GM23338 (cell line): ENCODE data around the gene CXCR3. TPM values are rescaled to one million over a fixed set of nuclear protein-coding genes. Genes with fewer than 3 reads are reported as not detected.

Source experiments
- ATAC-seq: fragments of 200-7000 bp; cut with Tn5 transposase; 3 replicates; pipeline ENCODE4 v1.9.1; 2020
- DNase-seq: peaks from one replicate; pipeline ENCODE4 v3.0.0-alpha.2; 2015; ENCODE audit warnings: low spot score
- H2AFZ ChIP-seq: fragments of 200-600 bp; sonication (generic); 2 replicates; pipeline ENCODE4 v1.8.0; 2016; ENCODE audit warnings: antibody characterized with exemption, mild to moderate bottlenecking, moderate library complexity
- H3F3A ChIP-seq: fragments of 200-600 bp; sonication (generic); replicated peaks from 2 replicates; pipeline ENCODE4 v1.8.0; 2017; ENCODE audit warnings: antibody characterized with exemption, mixed run types, low read depth
- H3K27ac ChIP-seq: fragments of 200-600 bp; sonication (generic); 2 replicates; pipeline ENCODE4 v1.6.1; 2016; ENCODE audit warnings: low read depth
- H3K27me3 ChIP-seq: fragments of 200-600 bp; sonication (generic); 2 replicates; pipeline ENCODE4 v1.8.0; 2016; ENCODE audit warnings: mild to moderate bottlenecking, mixed run types, moderate library complexity; ENCODE audit not compliant: insufficient read depth
- H3K36me3 ChIP-seq: fragments of 200-600 bp; sonication (generic); 2 replicates; pipeline ENCODE4 v1.8.0; 2016; ENCODE audit warnings: mild to moderate bottlenecking; ENCODE audit not compliant: insufficient read depth
- H3K4me1 ChIP-seq: fragments of 200-600 bp; sonication (generic); 2 replicates; pipeline ENCODE4 v1.8.0; 2016; ENCODE audit warnings: mild to moderate bottlenecking, moderate library complexity; ENCODE audit not compliant: insufficient read depth
- H3K4me2 ChIP-seq: fragments of 200-600 bp; sonication (generic); 2 replicates; pipeline ENCODE4 v1.7.1; 2017; ENCODE audit warnings: mixed run types
- H3K4me3 ChIP-seq: fragments of 200-600 bp; sonication (generic); 2 replicates; pipeline ENCODE4 v1.6.1; 2016; ENCODE audit warnings: mixed run types
- H3K79me2 ChIP-seq: fragments of 200-600 bp; sonication (generic); replicated peaks from 2 replicates; pipeline ENCODE4 v1.8.0; 2017; ENCODE audit warnings: mild to moderate bottlenecking; ENCODE audit not compliant: insufficient read depth
- H3K9me2 ChIP-seq: fragments of 200-600 bp; sonication (generic); 2 replicates; pipeline ENCODE4 v1.8.0; 2017; ENCODE audit not compliant: insufficient read depth
- H4K20me1 ChIP-seq: fragments of 200-600 bp; sonication (generic); replicated peaks from 2 replicates; pipeline ENCODE4 v1.8.0; 2017; ENCODE audit warnings: mild to moderate bottlenecking; ENCODE audit not compliant: insufficient read depth
- H3K27ac Mint-ChIP-seq: 2 replicates; pipeline ENCODE4 v1.8.0; 2020; ENCODE audit warnings: inconsistent platforms, mild to moderate bottlenecking, moderate library complexity, mixed read lengths
- H3K27me3 Mint-ChIP-seq: 3 replicates; pipeline ENCODE4 v1.8.0; 2022; ENCODE audit warnings: low read depth, mild to moderate bottlenecking, moderate library complexity, mixed read lengths, inconsistent platforms; ENCODE audit not compliant: insufficient read depth, poor library complexity
- H3K36me3 Mint-ChIP-seq: 3 replicates; pipeline ENCODE4 v1.8.0; 2021; ENCODE audit warnings: low read depth, mild to moderate bottlenecking, inconsistent platforms, moderate library complexity, mixed read lengths
- H3K4me1 Mint-ChIP-seq: 3 replicates; pipeline ENCODE4 v1.8.0; 2020; ENCODE audit warnings: mild to moderate bottlenecking, inconsistent platforms, mixed read lengths
- H3K4me3 Mint-ChIP-seq: 3 replicates; pipeline ENCODE4 v1.8.0; 2021; ENCODE audit warnings: moderate library complexity, mild to moderate bottlenecking, inconsistent platforms, mixed read lengths
- H3K9me3 Mint-ChIP-seq: 3 replicates; pipeline ENCODE4 v1.8.0; 2020; ENCODE audit warnings: moderate library complexity, mild to moderate bottlenecking, inconsistent platforms, mixed read lengths
- CREB1 ChIP-seq: fragments of 250-450 bp; sonication (Bioruptor Pico); IDR thresholded peaks from 2 replicates; pipeline ENCODE4 v1.5.0; 2020; ENCODE audit warnings: low read depth, mild to moderate bottlenecking, moderate library complexity
- CTCF ChIP-seq, 2 experiments: fragments of 200-600 bp in 1 of 2; sonication (generic) in 1 of 2; conservative IDR thresholded peaks; 2 replicates each; pipeline versions ENCODE4 v1.5.1 to v1.6.1; 2016 to 2017; ENCODE audit warnings: antibody characterized with exemption in 2 of 2, low read depth in 2 of 2, mild to moderate bottlenecking in 2 of 2, moderate library complexity in 1 of 2
- ETS1 ChIP-seq: IDR thresholded peaks from 2 replicates; pipeline ENCODE4 v1.6.1; 2016; ENCODE audit warnings: antibody characterized with exemption
- EZH2 ChIP-seq: fragments of 200-600 bp; sonication (generic); IDR thresholded peaks from one replicate; pipeline ENCODE4 v1.8.0; 2017; ENCODE audit warnings: antibody characterized with exemption, mild to moderate bottlenecking, low read depth; ENCODE audit not compliant: unreplicated experiment
- EZH2phosphoT487 ChIP-seq: fragments of 200-600 bp; sonication (generic); IDR thresholded peaks from one replicate; pipeline ENCODE4 v1.8.1; 2018; ENCODE audit warnings: antibody characterized with exemption; ENCODE audit not compliant: unreplicated experiment
- JUNB ChIP-seq: IDR thresholded peaks from one replicate; pipeline ENCODE4 v1.6.1; 2016; ENCODE audit warnings: antibody characterized with exemption; ENCODE audit not compliant: unreplicated experiment
- NANOG ChIP-seq: IDR thresholded peaks from 2 replicates; pipeline ENCODE4 v1.6.1; 2016; ENCODE audit warnings: antibody characterized with exemption, borderline replicate concordance
- POLR2AphosphoS5 ChIP-seq: IDR thresholded peaks from 2 replicates; pipeline ENCODE4 v1.6.1; 2016; ENCODE audit warnings: antibody characterized with exemption, low read depth
- REST ChIP-seq: IDR thresholded peaks from one replicate; pipeline ENCODE4 v1.6.1; 2018; ENCODE audit warnings: antibody characterized with exemption; ENCODE audit not compliant: unreplicated experiment
- STAT1 ChIP-seq: IDR thresholded peaks from one replicate; pipeline ENCODE4 v1.6.1; 2016; ENCODE audit warnings: antibody characterized with exemption; ENCODE audit not compliant: unreplicated experiment
- ZNF114 ChIP-seq: fragments of 250-450 bp; sonication (Bioruptor Pico); IDR thresholded peaks from 2 replicates; pipeline ENCODE4 v1.5.0; 2020; ENCODE audit warnings: mild to moderate bottlenecking, moderate library complexity
- ZNF331 ChIP-seq: fragments of 250-450 bp; sonication (Bioruptor Pico); IDR thresholded peaks from 2 replicates; pipeline ENCODE4 v1.5.0; 2020; ENCODE audit warnings: low read depth, mild to moderate bottlenecking, moderate library complexity
- ZNF462 ChIP-seq: fragments of 250-450 bp; sonication (Bioruptor Pico); IDR thresholded peaks from 2 replicates; pipeline ENCODE4 v1.5.0; 2020; ENCODE audit warnings: mild to moderate bottlenecking, moderate library complexity
- long read RNA-seq: library from polyadenylated mRNA; unstranded; transcript quantifications from one replicate; pipeline ENCODE4 v2.0.0, GENCODE V29; 2020; ENCODE audit not compliant: unreplicated experiment
- polyA plus RNA-seq: library from polyadenylated mRNA; unstranded; fragments of >200 nt; fragmentation: Nextera tagmentation; extraction: Ambion mirVana; gene quantifications from 2 replicates; pipeline ENCODE4 v1.2.1, GENCODE V29; 2016
- total RNA-seq: library from RNA; depleted of rRNA; stranded (reverse); fragments of >200 nt; shearing (Covaris generic); gene quantifications from 2 replicates; pipeline ENCODE4 v1.2.3, GENCODE V29; 2014; rRNA removed

Gene CXCR3
- total RNA-seq (not detected in 2 replicates), polyA plus RNA-seq (not detected in 2 replicates)
- long read RNA-seq = 0 reads

GRCh38 chrX:71618303-71618721 is at the start of gene CXCR3:
CXCR3 (minus strand) TSS chrX:71618511; CDS start chrX:71618449, 62 bp downstream.
- no peaks in the 10 kb centered on the region for H3K79me2 ChIP-seq
- Mint-ChIP-seq H3K9me3 (no peaks in the 10 kb centered on the region; the same call in 2 of the 3 replicates), H3K4me3 (no peak within 1 kb of the TSS), H3K27me3 (peaks cover 2% of the 10 kb centered on the region), H3K27ac (no peak within 1 kb of the TSS), H3K36me3 (peaks cover 4% of the 10 kb centered on the region), H3K4me1 (peaks cover 3% of the 10 kb centered on the region; the same call in 1 of the 3 replicates)
- H3K4me1 ChIP-seq = no peaks in the 10 kb centered on the region
- H3K27me3 ChIP-seq = no peaks in the 10 kb centered on the region
- H3K27ac ChIP-seq = no peak within 1 kb of the TSS
- H4K20me1 ChIP-seq = no peaks in the 10 kb centered on the region
- no peak within 1 kb of the TSS for H3K4me3 ChIP-seq
- no peak within 1 kb of the TSS for H3K4me2 ChIP-seq
- DNase-seq (no peak), ATAC-seq (no peak)
- H2AFZ ChIP-seq = no peak within 1 kb of the TSS
- no peaks in the 10 kb centered on the region for H3K36me3 ChIP-seq
- H3K9me2 ChIP-seq = no peaks in the 10 kb centered on the region
- TF ChIP-seq EZH2phosphoT487 (no peak), POLR2AphosphoS5 (no peak), ETS1 (no peak), ZNF114 (CRISPR knock-in tag) (no peak), ZNF462 (CRISPR knock-in tag) (no peak), REST (no peak), NANOG (no peak), JUNB (no peak), STAT1 (no peak), CREB1 (no peak), EZH2 (no peak), CTCF (conservative IDR thresholded peaks at IDR 0.05; ENCODE audit: low read depth in 2 of 2) (no peak), ZNF331 (CRISPR knock-in tag) (no peak)
- H3F3A ChIP-seq = no peaks in the 10 kb centered on the region
